DOHH2 (cell line): ENCODE data around the gene SELENOS.

Experiments used
- H3F3A ChIP-seq: fragments of 200-600 bp; sonication (generic), shearing (Covaris generic); 2 replicates; pipeline ENCODE4 v1.6.0; 2016; ENCODE audit warnings: antibody characterized with exemption, mild to moderate bottlenecking; ENCODE audit not compliant: control insufficient read depth, insufficient read depth
- H3K27ac ChIP-seq: fragments of 200-600 bp; sonication (generic); 2 replicates; pipeline ENCODE4 v1.5.1; 2014; ENCODE audit warnings: low read depth, mild to moderate bottlenecking, low read length, moderate library complexity
- H3K27me3 ChIP-seq: fragments of 200-600 bp; sonication (generic); 2 replicates; pipeline ENCODE4 v1.6.1; 2014; ENCODE audit warnings: mild to moderate bottlenecking, low read length, mixed read lengths; ENCODE audit not compliant: control insufficient read depth
- H3K36me3 ChIP-seq: fragments of 200-600 bp; sonication (generic); 2 replicates; pipeline ENCODE4 v1.6.1; 2014; ENCODE audit warnings: mild to moderate bottlenecking, low read length, moderate library complexity, mixed read lengths; ENCODE audit not compliant: control insufficient read depth
- H3K4me1 ChIP-seq: fragments of 200-600 bp; sonication (generic); 2 replicates; pipeline ENCODE4 v1.6.1; 2014; ENCODE audit warnings: mild to moderate bottlenecking, low read length, mixed read lengths; ENCODE audit not compliant: control insufficient read depth
- H3K4me2 ChIP-seq: fragments of 200-600 bp; sonication (generic); 2 replicates; pipeline ENCODE4 v1.6.0; 2014; ENCODE audit warnings: mild to moderate bottlenecking, low read length, moderate library complexity
- H3K4me3 ChIP-seq: fragments of 200-600 bp; sonication (generic); 2 replicates; pipeline ENCODE4 v1.5.1; 2014; ENCODE audit warnings: mild to moderate bottlenecking, low read length, mixed read lengths
- H3K79me2 ChIP-seq: fragments of 200-600 bp; sonication (generic); 2 replicates; pipeline ENCODE4 v1.6.1; 2014; ENCODE audit warnings: mild to moderate bottlenecking, low read length, mixed read lengths; ENCODE audit not compliant: control insufficient read depth
- H3K9me2 ChIP-seq: fragments of 200-600 bp; sonication (generic); replicated peaks from 2 replicates; pipeline ENCODE4 v1.6.1; 2014; ENCODE audit warnings: mild to moderate bottlenecking, low read length, mixed read lengths; ENCODE audit not compliant: control insufficient read depth
- H3K9me3 ChIP-seq: fragments of 200-600 bp; sonication (generic); 2 replicates; pipeline ENCODE4 v1.6.1; 2014; ENCODE audit warnings: antibody characterized with exemption, low read length, mixed read lengths; ENCODE audit not compliant: control insufficient read depth, insufficient read depth
- H4K20me1 ChIP-seq: fragments of 200-600 bp; sonication (generic); 2 replicates; pipeline ENCODE4 v1.6.0; 2014; ENCODE audit warnings: low read depth, mild to moderate bottlenecking, antibody characterized with exemption, low read length, moderate library complexity; ENCODE audit not compliant: control insufficient read depth, insufficient read depth
- CTCF ChIP-seq: fragments of 200-600 bp; sonication (generic); IDR thresholded peaks from one replicate; pipeline ENCODE4 v1.5.1; 2014; ENCODE audit warnings: antibody characterized with exemption, mild to moderate bottlenecking, low read depth, low read length; ENCODE audit not compliant: poor library complexity, severe bottlenecking
- EZH2phosphoT487 ChIP-seq: fragments of 200-600 bp; sonication (generic); IDR thresholded peaks from 2 replicates; pipeline ENCODE4 v1.6.1; 2017; ENCODE audit warnings: borderline replicate concordance, mild to moderate bottlenecking, antibody characterized with exemption, low read length, moderate library complexity, mixed read lengths

SELENOS gene

GRCh38 chr15:101322854-101323477 lies 45.7 kb upstream of the SELENOS start:
- Histone ChIP-seq H3K4me1 (no peaks in the 10 kb centered on the region), H3K36me3 (no peaks in the 10 kb centered on the region), H3K9me2 (no peaks in the 10 kb centered on the region), H3K79me2 (no peaks in the 10 kb centered on the region), H3F3A (no peaks in the 10 kb centered on the region), H3K27me3 (no peaks in the 10 kb centered on the region), H3K27ac (no peak overlapping the region), H3K4me3 (no peak overlapping the region), H4K20me1 (no peaks in the 10 kb centered on the region), H3K4me2 (no peak overlapping the region), H3K9me3 (no peaks in the 10 kb centered on the region)
- TF ChIP-seq CTCF: no peak
- TF ChIP-seq EZH2phosphoT487: no peak

GRCh38 chr15:101322016-101322695 lies 44.9 kb upstream of the SELENOS start:
- Histone ChIP-seq H3K4me2 (no peak overlapping the region), H3K4me1 (no peaks in the 10 kb centered on the region), H3K79me2 (no peaks in the 10 kb centered on the region), H3K27me3 (no peaks in the 10 kb centered on the region), H3K9me2 (no peaks in the 10 kb centered on the region), H3K36me3 (no peaks in the 10 kb centered on the region), H3K9me3 (no peaks in the 10 kb centered on the region), H3K4me3 (no peak overlapping the region), H3F3A (no peaks in the 10 kb centered on the region), H3K27ac (no peak overlapping the region), H4K20me1 (no peaks in the 10 kb centered on the region)
- TF ChIP-seq CTCF (no peak), EZH2phosphoT487 (no peak)

- no peaks in the 10 kb centered on the region for H3K9me2 ChIP-seq
These were observed 43.3 kb upstream of the SELENOS start for GRCh38 chr15:101320501-101321052.

More at GRCh38 chr15:101320501-101321052, 43.3 kb upstream of the SELENOS start:
- Histone ChIP-seq H3K4me1 (no peaks in the 10 kb centered on the region), H4K20me1 (no peaks in the 10 kb centered on the region), H3K4me2 (no peak overlapping the region), H3K27ac (no peak overlapping the region), H3K4me3 (no peak overlapping the region), H3K79me2 (no peaks in the 10 kb centered on the region), H3K27me3 (no peaks in the 10 kb centered on the region), H3K36me3 (no peaks in the 10 kb centered on the region), H3F3A (no peaks in the 10 kb centered on the region), H3K9me3 (no peaks in the 10 kb centered on the region)
- TF ChIP-seq EZH2phosphoT487 (no peak), CTCF (no peak)
